IMR-90 (cell line): ENCODE data around the gene EPOP. TPM values are rescaled to one million over a fixed set of nuclear protein-coding genes. Genes with fewer than 3 reads are reported as not detected.

Experiments used
- ATAC-seq: fragments of 200-7000 bp; cut with Tn5 transposase; 2 replicates; pipeline ENCODE4 v1.9.1; 2020; ENCODE audit warnings: low read depth, mild to moderate bottlenecking, moderate library complexity
- BruUV-seq: library from RNA; stranded (reverse); fragments of 400-500 nt; replicated peaks from 2 replicates; lab custom pipeline; 2021; lab: Mats Ljungman, UMichigan
- CTCF ChIA-PET: fragments of 300-600 bp; formaldehyde crosslinking; extraction: SDS; loops from one replicate; lab custom pipeline; 2021; ENCODE audit warnings: antibody characterized with exemption; lab: Yijun Ruan, JAX
- POLR2A ChIA-PET: fragments of 300-600 bp; sonication (Branson Sonifier 250); formaldehyde crosslinking; loops from one replicate; lab custom pipeline; 2022; ENCODE audit warnings: antibody characterized with exemption; ENCODE audit not compliant: unreplicated experiment; lab: Charles Lee
- DNase-seq: peaks from one replicate; pipeline ENCODE4 v3.0.0; 2013
- H2AFZ ChIP-seq: replicated peaks from 2 replicates; pipeline ENCODE3; 2013; ENCODE audit warnings: low read length, mild to moderate bottlenecking; ENCODE audit not compliant: poor library complexity
- H2AK5ac ChIP-seq: 2 replicates; pipeline ENCODE4 v1.6.1; 2013; ENCODE audit warnings: low read depth, low read length, inconsistent platforms
- H2AK9ac ChIP-seq: replicated peaks from 2 replicates; pipeline ENCODE3; 2013; ENCODE audit warnings: mild to moderate bottlenecking, low read depth, low read length, moderate library complexity; ENCODE audit not compliant: poor library complexity
- H2BK120ac ChIP-seq: 2 replicates; pipeline ENCODE4 v1.6.1; 2013; ENCODE audit warnings: low read depth, low read length, inconsistent platforms
- H2BK15ac ChIP-seq: 3 replicates; pipeline ENCODE4 v1.6.1; 2013; ENCODE audit warnings: low read depth, low read length, inconsistent platforms
- H2BK20ac ChIP-seq: 2 replicates; pipeline ENCODE4 v1.6.1; 2013; ENCODE audit warnings: low read depth, mild to moderate bottlenecking, inconsistent platforms, low read length, moderate library complexity
- H2BK5ac ChIP-seq: 2 replicates; pipeline ENCODE4 v1.6.1; 2013; ENCODE audit warnings: mild to moderate bottlenecking, low read depth, low read length, inconsistent platforms; ENCODE audit not compliant: poor library complexity, severe bottlenecking
- H3K14ac ChIP-seq: replicated peaks from 2 replicates; pipeline ENCODE4 v1.6.1; 2013; ENCODE audit warnings: low read depth, low read length, inconsistent platforms
- H3K18ac ChIP-seq: 2 replicates; pipeline ENCODE4 v1.6.1; 2013; ENCODE audit warnings: low read depth, low read length, control low read depth
- H3K23ac ChIP-seq: 2 replicates; pipeline ENCODE4 v1.6.1; 2013; ENCODE audit warnings: low read depth, low read length, inconsistent platforms
- H3K27ac ChIP-seq: 2 replicates; pipeline ENCODE4 v1.5.1; 2013; ENCODE audit warnings: mild to moderate bottlenecking, control low read depth, low read length; ENCODE audit not compliant: insufficient read depth
- H3K27me3 ChIP-seq: 2 replicates; pipeline ENCODE4 v1.6.1; 2013; ENCODE audit warnings: low read length; ENCODE audit not compliant: control insufficient read depth, insufficient read depth
- H3K36me3 ChIP-seq: 2 replicates; pipeline ENCODE4 v1.6.1; 2013; ENCODE audit warnings: low read length, mixed read lengths; ENCODE audit not compliant: control insufficient read depth, insufficient read depth
- H3K4ac ChIP-seq: 2 replicates; pipeline ENCODE4 v1.6.1; 2013; ENCODE audit warnings: low read depth, low read length, inconsistent platforms
- H3K4me1 ChIP-seq: 2 replicates; pipeline ENCODE4 v1.6.1; 2013; ENCODE audit warnings: low read length, mixed read lengths; ENCODE audit not compliant: control insufficient read depth, insufficient read depth
- H3K4me2 ChIP-seq: 2 replicates; pipeline ENCODE4 v1.6.1; 2013; ENCODE audit warnings: low read depth, mild to moderate bottlenecking, control low read depth, low read length, moderate library complexity
- H3K4me3 ChIP-seq: 2 replicates; pipeline ENCODE4 v1.5.1; 2013; ENCODE audit warnings: low read depth, mild to moderate bottlenecking, control low read depth, low read length, moderate library complexity; ENCODE audit not compliant: insufficient read depth
- H3K56ac ChIP-seq: 2 replicates; pipeline ENCODE4 v1.6.1; 2013; ENCODE audit warnings: low read length, inconsistent platforms; ENCODE audit not compliant: insufficient read depth; ENCODE audit errors: extremely low read depth
- H3K79me1 ChIP-seq, 2 experiments: 2 replicates each; pipeline ENCODE4 v1.6.1; 2013; ENCODE audit warnings: low read length in 2 of 2, inconsistent platforms in 1 of 2, low read depth in 1 of 2
- H3K9ac ChIP-seq: 2 replicates; pipeline ENCODE4 v1.6.1; 2013; ENCODE audit warnings: low read depth, low read length, control low read depth
- H3K9me1 ChIP-seq: 2 replicates; pipeline ENCODE4 v1.6.1; 2013; ENCODE audit warnings: low read length, inconsistent platforms; ENCODE audit not compliant: insufficient read depth
- H3K9me3 ChIP-seq: 2 replicates; pipeline ENCODE4 v1.6.1; 2013; ENCODE audit warnings: low read length; ENCODE audit not compliant: control insufficient read depth, insufficient read depth
- H4K20me1 ChIP-seq: 2 replicates; pipeline ENCODE4 v1.6.1; 2013; ENCODE audit warnings: low read length, inconsistent platforms; ENCODE audit not compliant: insufficient read depth
- H4K5ac ChIP-seq: 2 replicates; pipeline ENCODE4 v1.6.1; 2013; ENCODE audit warnings: mild to moderate bottlenecking, low read depth, low read length, control low read depth
- H4K8ac ChIP-seq, 2 experiments: 2 replicates each; pipeline ENCODE4 v1.6.1; 2013; ENCODE audit warnings: low read depth in 2 of 2, low read length in 2 of 2, control low read depth in 1 of 2, inconsistent platforms in 1 of 2
- H4K91ac ChIP-seq: 2 replicates; pipeline ENCODE4 v1.6.1; 2013; ENCODE audit warnings: low read depth, low read length, inconsistent platforms; ENCODE audit not compliant: insufficient read depth
- BHLHE40 ChIP-seq: fragments of 150-350 bp; IDR thresholded peaks from 2 replicates; pipeline ENCODE4 v1.6.1; 2016; ENCODE audit warnings: mild to moderate bottlenecking, low read depth, low read length
- CEBPB ChIP-seq: IDR thresholded peaks from 2 replicates; pipeline ENCODE4 v1.6.1; 2012; ENCODE audit warnings: low read depth, low read length, improper control_type of control experiment
- CHD1 ChIP-seq: IDR thresholded peaks from 2 replicates; pipeline ENCODE4 v1.6.1; 2012; ENCODE audit warnings: low read depth, low read length, improper control_type of control experiment
- CTCF ChIP-seq: conservative IDR thresholded peaks from 2 replicates; pipeline ENCODE4 v1.5.1; 2012; ENCODE audit warnings: mild to moderate bottlenecking, low read depth, low read length, improper control_type of control experiment
- FOS ChIP-seq: fragments of 150-350 bp; IDR thresholded peaks from 2 replicates; pipeline ENCODE4 v1.6.1; 2016; ENCODE audit warnings: low read depth, low read length
- MAFK ChIP-seq: IDR thresholded peaks from 2 replicates; pipeline ENCODE4 v1.6.1; 2012; ENCODE audit warnings: low read depth, low read length, improper control_type of control experiment
- MAZ ChIP-seq: IDR thresholded peaks from 2 replicates; pipeline ENCODE4 v1.6.1; 2012; ENCODE audit warnings: low read depth, mild to moderate bottlenecking, low read length, improper control_type of control experiment, moderate library complexity, borderline replicate concordance
- MXI1 ChIP-seq: IDR thresholded peaks from 2 replicates; pipeline ENCODE4 v1.6.1; 2012; ENCODE audit warnings: low read depth, mild to moderate bottlenecking, low read length, moderate library complexity, borderline replicate concordance
- NFE2L2 ChIP-seq: fragments of 150-350 bp; IDR thresholded peaks from 2 replicates; pipeline ENCODE4 v1.6.1; 2016; ENCODE audit warnings: low read depth, mild to moderate bottlenecking, low read length
- POLR2A ChIP-seq: IDR thresholded peaks from 2 replicates; pipeline ENCODE4 v1.6.1; 2012; ENCODE audit warnings: mild to moderate bottlenecking, low read depth, low read length
- RAD21 ChIP-seq: IDR thresholded peaks from 2 replicates; pipeline ENCODE4 v1.6.1; 2012; ENCODE audit warnings: low read length, improper control_type of control experiment
- RCOR1 ChIP-seq: IDR thresholded peaks from 2 replicates; pipeline ENCODE4 v1.6.1; 2012; ENCODE audit warnings: mild to moderate bottlenecking, low read length, improper control_type of control experiment; ENCODE audit not compliant: insufficient replicate concordance
- RFX5 ChIP-seq: IDR thresholded peaks from 2 replicates; pipeline ENCODE4 v1.8.0; 2012; ENCODE audit warnings: low read depth, mild to moderate bottlenecking, low read length, moderate library complexity
- SMC3 ChIP-seq: fragments of 150-350 bp; IDR thresholded peaks from 2 replicates; pipeline ENCODE4 v1.6.1; 2016; ENCODE audit warnings: low read depth, mild to moderate bottlenecking, antibody characterized with exemption, low read length, moderate library complexity
- USF2 ChIP-seq: fragments of 150-350 bp; IDR thresholded peaks from 2 replicates; pipeline ENCODE4 v1.6.1; 2017; ENCODE audit warnings: mild to moderate bottlenecking, antibody characterized with exemption, low read length, low read depth
- WGBS, 2 experiments: methylation state at CpG; one replicate each; pipeline versions ENCODE4 v1.1.5 to v1.1.7; 2013; ENCODE audit warnings: missing lambda C conversion rate in 2 of 2; ENCODE audit not compliant: insufficient read length in 1 of 2; ENCODE audit errors: extremely low coverage in 2 of 2; 5-methylcytosine and 5-hydroxymethylcytosine counted together
- dilution Hi-C: fragments of 300-500 bp; cut with HindIII; formaldehyde crosslinking; loops from one replicate; pipeline ENCODE4 v1.14.3; 2018; ENCODE audit warnings: low sequenced_read_pairs; ENCODE audit not compliant: unreplicated experiment
- in situ Hi-C: fragments of 300-500 bp; cut with MboI; formaldehyde crosslinking; loops from 3 replicates; pipeline ENCODE4 v1.14.3; 2019; ENCODE audit warnings: low sequenced_read_pairs, inconsistent platforms, mixed read lengths
- intact Hi-C: fragments of 100-400 bp; cut with micrococcal nuclease; formaldehyde crosslinking; loops from 2 replicates; pipeline ENCODE4 v1.10.0; 2022
- polyA plus RNA-seq, 3 experiments: library from polyadenylated mRNA; depleted of rRNA; stranded (reverse); fragments of >200 nt; gene quantifications; 2 replicates each; pipeline ENCODE4 v1.2.3, GENCODE V29; 2012; ENCODE audit warnings: low replicate concordance in 1 of 3
- total RNA-seq: library from RNA; depleted of rRNA; stranded (reverse); fragments of >200 nt; gene quantifications from 2 replicates; pipeline ENCODE4 v1.2.3, GENCODE V29; 2012
- TF ChIP-seq, protein P1 (sequence below): fragments of 150-350 bp; IDR thresholded peaks from 2 replicates; pipeline ENCODE4 v1.6.1; 2016; ENCODE audit warnings: low read depth, mild to moderate bottlenecking, low read length, moderate library complexity, borderline replicate concordance

The EPOP gene
- total and polyA plus RNA-seq, 2 of the 4 experiments (the other 2 are of a cell fraction) = 0.36 to 0.82 TPM

DNA sequence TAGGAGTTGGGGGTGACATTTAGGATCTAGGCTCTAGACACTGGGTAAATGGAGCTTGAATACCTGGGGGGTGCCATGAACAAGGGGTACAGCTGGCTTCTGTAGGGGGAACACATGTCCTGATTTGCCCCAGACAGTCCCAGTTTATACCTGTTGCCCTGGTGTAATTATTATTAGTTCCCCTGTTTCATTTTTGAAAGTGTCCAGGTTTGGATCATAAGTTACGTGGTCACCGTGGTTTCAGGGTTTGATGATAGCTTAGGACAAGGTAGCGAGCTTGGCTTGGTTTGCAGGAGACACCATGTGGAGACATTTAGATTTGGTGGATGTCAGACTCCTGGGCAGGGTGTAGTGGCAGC, 35.8 kb upstream of the EPOP start:
- H2AK9ac ChIP-seq = no peak overlapping the region
- no peak overlapping the region for H2AK5ac ChIP-seq
- H3K9ac ChIP-seq = no peak overlapping the region
- no peak overlapping the region for H2BK20ac ChIP-seq
- no peak overlapping the region for H4K91ac ChIP-seq
- H2AFZ ChIP-seq = no peak overlapping the region
- no CpG with 5 or more reads among the region's 3 CpGs for WGBS, 2 experiments
- no peak overlapping the region for H2BK5ac ChIP-seq
- dilution Hi-C loops (no loop called here), intact Hi-C loops (no loop called here), in situ Hi-C loops (no loop called here)
- H3K4ac ChIP-seq = no peak overlapping the region
- no TSS peak for BruUV-seq
- no peaks in the 10 kb centered on the region for H3K9me3 ChIP-seq
- CTCF ChIA-PET = no interaction called here
- peaks cover 54% of the 10 kb centered on the region for H3K36me3 ChIP-seq
- no peak overlapping the region for H3K27ac ChIP-seq
- peaks cover 27% of the 10 kb centered on the region; the same call in 1 of the 2 replicates for H4K20me1 ChIP-seq
- H3K4me2 ChIP-seq = no peak overlapping the region
- no peak overlapping the region for H3K4me3 ChIP-seq
- H4K8ac ChIP-seq = no peak overlapping the region
- no peak overlapping the region for H3K18ac ChIP-seq
- no peak overlapping the region for H3K14ac ChIP-seq
- POLR2A ChIA-PET = no interaction called here
- H3K27me3 ChIP-seq = no peaks in the 10 kb centered on the region
- H4K5ac ChIP-seq = no peak overlapping the region
- DNase-seq (no peak), ATAC-seq (no peak)
- H3K79me1 ChIP-seq = peaks cover 17 to 45% of the 10 kb centered on the region in 2 experiments; a peak in 3 of 4 replicates
- peaks cover 3% of the 10 kb centered on the region; the same call in 1 of the 2 replicates for H3K9me1 ChIP-seq
- H3K23ac ChIP-seq = no peak overlapping the region
- TF ChIP-seq RCOR1 (no peak), RAD21 (no peak), BHLHE40 (no peak), CEBPB (no peak), SMC3 (no peak), FOS (no peak), CTCF (no peak), MAFK (no peak), CHD1 (no peak), NFE2L2 (no peak), MXI1 (no peak), RFX5 (no peak), MAZ (no peak), POLR2A (no peak), USF2 (no peak)
- TF ChIP-seq, protein P1, sequence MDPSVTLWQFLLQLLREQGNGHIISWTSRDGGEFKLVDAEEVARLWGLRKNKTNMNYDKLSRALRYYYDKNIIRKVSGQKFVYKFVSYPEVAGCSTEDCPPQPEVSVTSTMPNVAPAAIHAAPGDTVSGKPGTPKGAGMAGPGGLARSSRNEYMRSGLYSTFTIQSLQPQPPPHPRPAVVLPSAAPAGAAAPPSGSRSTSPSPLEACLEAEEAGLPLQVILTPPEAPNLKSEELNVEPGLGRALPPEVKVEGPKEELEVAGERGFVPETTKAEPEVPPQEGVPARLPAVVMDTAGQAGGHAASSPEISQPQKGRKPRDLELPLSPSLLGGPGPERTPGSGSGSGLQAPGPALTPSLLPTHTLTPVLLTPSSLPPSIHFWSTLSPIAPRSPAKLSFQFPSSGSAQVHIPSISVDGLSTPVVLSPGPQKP = no peak
- H3K56ac ChIP-seq = no peak overlapping the region
- no peak overlapping the region for H2BK15ac ChIP-seq
- no peak overlapping the region for H2BK120ac ChIP-seq
- H3K4me1 ChIP-seq = peaks cover 4% of the 10 kb centered on the region; the same call in 1 of the 2 replicates
